Stomach (tissue), 4 donors: ENCODE measurements around the gene CDC20B.

Experiments used
- CTCF ChIP-seq, 7 experiments: fragments of 450-650 bp in 4 of 7; fragments of 200-600 bp in 3 of 7; sonication (generic) in 3 of 7; IDR thresholded peaks; one replicate each; pipeline ENCODE4 v1.5.1; 2016 to 2019; ENCODE audit warnings: antibody characterized with exemption in 7 of 7, control low read depth in 2 of 7, mild to moderate bottlenecking in 1 of 7
- EP300 ChIP-seq: sonication (generic); formaldehyde crosslinking; IDR thresholded peaks from one replicate; pipeline ENCODE4 v1.6.1; 2017; ENCODE audit warnings: antibody characterized with exemption
- POLR2AphosphoS5 ChIP-seq, 3 donors: sonication (generic); formaldehyde crosslinking; IDR thresholded peaks; one replicate each; pipeline ENCODE4 v1.6.1; 2016; ENCODE audit warnings: antibody characterized with exemption in 3 of 3

DNA sequence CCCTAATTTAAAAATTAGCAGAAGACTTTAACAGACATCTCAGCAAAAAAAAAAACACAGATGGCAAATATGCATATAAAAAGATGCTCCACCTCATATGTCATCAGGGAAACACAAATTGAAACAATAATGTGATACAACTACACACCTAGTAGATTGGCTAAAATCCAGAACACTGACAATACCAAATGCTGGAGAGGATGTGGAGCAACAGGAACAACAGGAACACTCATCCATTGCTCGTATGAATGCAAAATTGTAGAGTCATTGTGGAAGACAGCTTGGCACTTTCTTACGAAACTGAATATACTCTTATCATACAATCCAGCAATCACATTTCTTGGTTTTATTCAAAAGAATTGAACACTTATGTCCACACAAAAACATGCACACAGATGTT, 32.0 kb upstream of the CDC20B start:
- no peak for TF ChIP-seq CTCF (IDR thresholded peaks at IDR 0.05)
- no peak for TF ChIP-seq EP300
- TF ChIP-seq POLR2AphosphoS5 (IDR thresholded peaks at IDR 0.05) = no peak
